Rectal smooth muscle tissue (tissue), 1 donor: ENCODE measurements around the gene PAPPA.

Experiments used
- H3K27ac ChIP-seq: one replicate; pipeline ENCODE4 v1.7.0; 2013; ENCODE audit warnings: low read depth, low read length, inconsistent platforms
- H3K27me3 ChIP-seq: one replicate; pipeline ENCODE4 v1.7.0; 2013; ENCODE audit warnings: low read length; ENCODE audit not compliant: control insufficient read depth, insufficient read depth
- H3K36me3 ChIP-seq: one replicate; pipeline ENCODE4 v1.7.0; 2013; ENCODE audit warnings: low read length; ENCODE audit not compliant: control insufficient read depth, insufficient read depth
- H3K4me1 ChIP-seq: one replicate; pipeline ENCODE4 v1.7.0; 2013; ENCODE audit warnings: low read length; ENCODE audit not compliant: control insufficient read depth, insufficient read depth
- H3K4me3 ChIP-seq: one replicate; pipeline ENCODE4 v1.7.0; 2013; ENCODE audit warnings: low read length
- H3K9ac ChIP-seq: one replicate; pipeline ENCODE4 v1.7.0; 2013; ENCODE audit warnings: low read length

The PAPPA gene

DNA sequence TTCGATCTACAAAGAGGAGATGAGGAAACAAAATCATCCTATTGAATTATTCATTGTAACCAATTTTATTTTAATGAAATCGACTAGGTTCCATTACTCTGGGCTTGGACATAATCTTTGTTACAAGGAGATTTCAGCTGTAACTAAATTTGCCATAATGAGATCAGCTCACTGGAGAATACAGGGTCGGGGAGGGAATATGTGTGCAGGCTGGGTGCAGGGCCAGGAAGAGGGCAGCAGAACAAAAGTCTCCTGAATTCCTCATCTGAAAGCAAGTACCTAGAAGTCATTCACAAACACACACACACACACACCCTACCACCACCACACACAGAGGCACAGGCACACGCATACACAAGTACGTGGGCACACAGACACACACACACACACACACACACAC is 151.2 kb downstream of the PAPPA start:
- H3K36me3 ChIP-seq: no peaks in the 10 kb centered on the region
- no peak overlapping the region for H3K4me3 ChIP-seq
- no peak overlapping the region for H3K27ac ChIP-seq
- no peak overlapping the region for H3K9ac ChIP-seq
- no peaks in the 10 kb centered on the region for H3K27me3 ChIP-seq
- no peaks in the 10 kb centered on the region for H3K4me1 ChIP-seq

DNA sequence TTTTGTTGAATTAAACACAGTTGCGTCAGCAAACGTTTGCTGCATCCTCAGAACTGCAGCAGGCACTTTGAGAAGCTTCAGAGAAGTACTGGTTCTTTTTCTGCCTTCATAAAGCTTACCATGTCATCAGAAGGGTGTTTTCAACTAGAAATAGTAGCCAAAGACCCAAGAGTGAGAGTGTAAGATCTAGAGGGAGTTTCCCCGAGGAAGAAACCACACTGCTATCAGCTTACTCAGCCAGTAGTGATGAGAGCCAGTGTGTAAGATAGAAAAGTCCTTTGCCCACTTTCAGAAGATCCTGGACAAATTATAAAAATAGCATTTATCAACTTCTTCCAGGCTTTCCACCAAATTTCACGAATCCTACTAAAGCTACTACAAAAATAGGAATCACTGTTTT is 154.5 kb downstream of the PAPPA start:
- Histone ChIP-seq H3K36me3 (no peaks in the 10 kb centered on the region), H3K4me3 (no peak overlapping the region), H3K4me1 (no peaks in the 10 kb centered on the region), H3K27me3 (no peaks in the 10 kb centered on the region), H3K27ac (no peak overlapping the region), H3K9ac (no peak overlapping the region)

GRCh38 chr9:116309900-116310611 is 156.5 kb downstream of the PAPPA start:
- H3K9ac ChIP-seq: no peak overlapping the region
- no peaks in the 10 kb centered on the region for H3K27me3 ChIP-seq
- H3K27ac ChIP-seq: no peak overlapping the region
- no peak overlapping the region for H3K4me3 ChIP-seq
- H3K4me1 ChIP-seq: no peaks in the 10 kb centered on the region
- H3K36me3 ChIP-seq: no peaks in the 10 kb centered on the region

DNA sequence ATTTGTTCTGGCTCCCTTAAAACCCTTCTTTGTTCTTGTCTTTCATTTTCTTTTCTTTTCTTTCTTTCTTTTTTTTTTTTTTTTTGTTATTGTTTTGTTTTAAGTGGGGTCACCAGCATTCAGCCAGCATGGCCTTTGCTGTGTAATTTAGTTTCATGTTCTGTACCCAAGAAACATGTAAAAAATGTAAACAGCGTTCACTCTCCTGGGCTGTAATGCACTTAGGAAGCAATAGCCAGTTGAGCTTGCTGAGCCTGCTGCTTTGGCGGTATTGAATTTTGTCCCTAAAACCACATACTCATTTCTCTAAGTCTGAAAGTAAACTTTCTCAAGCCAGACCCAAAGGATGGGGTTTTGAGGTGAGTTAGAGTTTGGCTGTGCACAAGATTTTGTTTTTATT is 158.6 kb downstream of the PAPPA start:
- no peaks in the 10 kb centered on the region for H3K4me1 ChIP-seq
- H3K4me3 ChIP-seq: no peak overlapping the region
- no peak overlapping the region for H3K27ac ChIP-seq
- H3K9ac ChIP-seq: no peak overlapping the region
- no peaks in the 10 kb centered on the region for H3K36me3 ChIP-seq
- H3K27me3 ChIP-seq: no peaks in the 10 kb centered on the region

DNA sequence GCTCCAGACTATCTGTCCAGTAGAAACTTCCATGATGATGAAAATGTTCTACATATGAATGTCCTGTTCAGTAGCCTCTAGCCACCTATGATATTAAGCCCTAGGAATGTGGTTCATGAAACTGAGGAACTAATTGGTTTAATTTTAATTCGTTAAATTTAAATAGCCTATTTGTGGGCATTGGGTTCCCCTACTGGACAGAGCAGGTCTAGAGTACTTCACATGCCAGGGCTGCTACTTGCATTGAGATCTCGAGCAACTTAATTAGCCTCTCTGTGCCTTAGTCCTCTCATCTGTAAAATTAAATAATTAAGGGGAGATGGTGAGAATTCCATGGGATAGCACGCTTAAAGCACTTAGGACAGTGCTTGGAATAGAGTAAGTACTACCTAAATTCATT is 160.0 kb downstream of the PAPPA start:
- no peaks in the 10 kb centered on the region for H3K36me3 ChIP-seq
- no peak overlapping the region for H3K4me3 ChIP-seq
- H3K27me3 ChIP-seq: no peaks in the 10 kb centered on the region
- no peak overlapping the region for H3K27ac ChIP-seq
- H3K9ac ChIP-seq: no peak overlapping the region
- H3K4me1 ChIP-seq: no peaks in the 10 kb centered on the region

- no peaks in the 10 kb centered on the region for H3K4me1 ChIP-seq
- no peak overlapping the region for H3K9ac ChIP-seq
- H3K36me3 ChIP-seq: no peaks in the 10 kb centered on the region
- H3K27ac ChIP-seq: no peak overlapping the region
- no peaks in the 10 kb centered on the region for H3K27me3 ChIP-seq
- no peak overlapping the region for H3K4me3 ChIP-seq
Observed at GRCh38 chr9:116316246-116316645, 162.7 kb downstream of the PAPPA start.

DNA sequence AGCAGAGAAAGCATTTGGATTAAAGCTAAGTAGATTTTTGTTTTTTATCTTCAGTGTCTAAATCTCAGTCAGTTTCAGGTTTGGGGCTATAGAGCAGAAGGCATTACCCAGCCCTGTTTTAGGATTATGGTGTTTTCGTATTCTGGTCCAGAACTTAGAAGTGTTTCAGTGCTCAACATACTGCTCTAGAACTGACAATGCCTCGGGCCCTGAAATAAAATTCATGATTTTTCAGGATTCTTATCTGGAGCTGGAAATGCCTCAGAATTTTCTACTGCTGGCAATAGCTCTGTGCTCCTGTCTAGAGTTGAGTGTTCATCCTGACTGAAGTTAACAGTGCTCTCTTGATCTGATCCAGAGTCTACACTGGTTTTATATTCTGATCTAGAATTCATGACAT is 163.9 kb downstream of the PAPPA start:
- Histone ChIP-seq H3K4me1 (no peaks in the 10 kb centered on the region), H3K9ac (no peak overlapping the region), H3K36me3 (no peaks in the 10 kb centered on the region), H3K4me3 (no peak overlapping the region), H3K27me3 (no peaks in the 10 kb centered on the region), H3K27ac (no peak overlapping the region)

- H3K36me3 ChIP-seq: no peaks in the 10 kb centered on the region
- H3K9ac ChIP-seq: no peak overlapping the region
- H3K27me3 ChIP-seq: no peaks in the 10 kb centered on the region
- H3K4me1 ChIP-seq: no peaks in the 10 kb centered on the region
- H3K27ac ChIP-seq: no peak overlapping the region
- no peak overlapping the region for H3K4me3 ChIP-seq
Observed at GRCh38 chr9:116318468-116319374, 165.1 kb downstream of the PAPPA start.

DNA sequence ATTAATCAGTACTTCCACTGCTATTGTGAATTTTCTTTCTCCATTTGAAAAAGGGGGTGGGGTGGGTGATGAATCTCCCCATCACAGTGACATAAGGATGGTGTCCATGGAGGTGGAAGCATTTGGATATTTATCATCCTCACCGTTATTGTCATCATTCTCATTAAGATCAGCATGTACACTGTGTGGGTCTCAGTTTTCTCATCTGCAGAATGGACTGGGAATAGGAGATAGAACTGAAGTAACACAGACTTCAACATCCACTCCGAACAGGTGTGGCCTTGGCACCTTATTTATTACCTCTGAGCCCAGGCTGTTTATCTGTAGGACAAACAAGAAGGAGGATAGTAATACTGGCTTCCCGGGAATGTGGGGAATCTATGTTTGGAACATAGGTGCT is 165.9 kb downstream of the PAPPA start:
- no peak overlapping the region for H3K27ac ChIP-seq
- H3K27me3 ChIP-seq: no peaks in the 10 kb centered on the region
- no peaks in the 10 kb centered on the region for H3K36me3 ChIP-seq
- H3K9ac ChIP-seq: no peak overlapping the region
- H3K4me3 ChIP-seq: no peak overlapping the region
- H3K4me1 ChIP-seq: no peaks in the 10 kb centered on the region

- no peaks in the 10 kb centered on the region for H3K4me1 ChIP-seq
- H3K36me3 ChIP-seq: no peaks in the 10 kb centered on the region
- H3K27me3 ChIP-seq: no peaks in the 10 kb centered on the region
- H3K9ac ChIP-seq: no peak overlapping the region
- H3K27ac ChIP-seq: no peak overlapping the region
- no peak overlapping the region for H3K4me3 ChIP-seq
Observed at GRCh38 chr9:116320290-116320689, 166.7 kb downstream of the PAPPA start.

- Histone ChIP-seq H3K4me3 (no peak overlapping the region), H3K4me1 (no peaks in the 10 kb centered on the region)
Observed at GRCh38 chr9:116322521-116322920, 168.9 kb downstream of the PAPPA start.

DNA sequence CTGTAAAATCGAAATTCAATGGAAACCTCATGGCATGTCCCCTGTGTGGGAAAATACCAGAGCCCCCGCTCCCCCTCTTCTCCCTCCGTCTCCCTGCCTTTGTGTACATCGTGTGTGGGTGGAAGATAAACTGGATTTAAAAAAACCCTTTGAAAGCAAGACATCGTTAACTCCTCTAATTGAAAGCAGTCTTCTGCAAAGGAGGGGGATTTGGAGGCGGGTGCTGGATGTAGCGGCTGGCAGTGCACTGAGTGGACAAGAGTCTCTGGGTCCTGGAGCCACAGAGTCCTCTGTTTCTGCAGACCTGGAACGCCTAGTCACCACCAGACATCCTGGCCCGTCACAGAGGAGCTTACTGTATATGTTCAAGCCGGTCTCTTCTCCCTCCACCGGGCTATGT is 169.4 kb downstream of the PAPPA start:
- H3K4me1 ChIP-seq: no peaks in the 10 kb centered on the region
- no peak overlapping the region for H3K9ac ChIP-seq
- H3K27ac ChIP-seq: no peak overlapping the region
- H3K4me3 ChIP-seq: no peak overlapping the region
- no peaks in the 10 kb centered on the region for H3K27me3 ChIP-seq
- no peaks in the 10 kb centered on the region for H3K36me3 ChIP-seq

More at GRCh38 chr9:116322521-116322920, 168.9 kb downstream of the PAPPA start:
- Histone ChIP-seq H3K27me3 (no peaks in the 10 kb centered on the region), H3K9ac (no peak overlapping the region), H3K27ac (no peak overlapping the region), H3K36me3 (no peaks in the 10 kb centered on the region)
